GM19239 (cell line): Measurements from ENCODE around the gene TRIP12.
"Not testable (repeated sequence)": the region's sequence is repeated elsewhere in the genome, so short reads cannot be mapped to it uniquely, and the experiment has no call there.

ENCODE experiments used
- DNase-seq: peaks from one replicate; pipeline ENCODE4 v3.0.0; 2011; ENCODE audit warnings: low spot score; ENCODE audit not compliant: insufficient read length
- FAIRE-seq: peaks from 2 replicates; lab custom pipeline; 2011; peaks lifted over from hg19 to GRCh38; lab: Jason Lieb, UNC

TRIP12 gene

DNA sequence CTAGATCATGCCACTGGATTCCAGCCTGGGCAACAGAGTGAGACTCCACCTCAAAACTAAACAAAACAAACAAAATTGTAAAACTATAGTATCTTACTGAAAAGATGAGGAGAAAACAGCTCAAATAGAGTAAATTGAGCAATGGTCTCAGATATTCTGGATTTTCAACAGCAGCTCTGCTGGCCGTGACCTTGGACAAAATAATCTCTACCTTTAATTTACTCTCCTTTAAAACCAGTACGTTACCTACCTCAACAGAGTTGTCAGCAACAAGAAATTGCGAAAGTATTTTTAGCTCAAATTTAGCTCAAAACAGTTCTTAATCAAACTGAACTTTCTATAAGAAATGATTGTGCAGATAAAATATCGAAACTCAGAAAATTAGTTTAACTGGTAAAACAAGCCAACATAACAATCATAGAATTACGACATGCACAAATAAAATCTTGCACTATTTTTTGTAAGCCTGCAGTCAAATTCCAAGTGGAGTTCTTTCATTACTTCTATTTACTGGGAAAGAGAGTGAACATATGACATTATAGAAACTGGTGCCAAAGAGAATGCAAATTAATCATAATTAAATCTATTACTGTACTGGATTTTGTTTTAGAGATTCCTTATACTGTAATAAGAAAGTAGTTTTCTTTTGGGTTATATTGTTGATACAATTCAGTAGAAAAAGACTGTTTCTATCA lies 40.8 kb downstream of the TRIP12 start:
- no peak for DNase-seq
- FAIRE-seq = no peak

DNA sequence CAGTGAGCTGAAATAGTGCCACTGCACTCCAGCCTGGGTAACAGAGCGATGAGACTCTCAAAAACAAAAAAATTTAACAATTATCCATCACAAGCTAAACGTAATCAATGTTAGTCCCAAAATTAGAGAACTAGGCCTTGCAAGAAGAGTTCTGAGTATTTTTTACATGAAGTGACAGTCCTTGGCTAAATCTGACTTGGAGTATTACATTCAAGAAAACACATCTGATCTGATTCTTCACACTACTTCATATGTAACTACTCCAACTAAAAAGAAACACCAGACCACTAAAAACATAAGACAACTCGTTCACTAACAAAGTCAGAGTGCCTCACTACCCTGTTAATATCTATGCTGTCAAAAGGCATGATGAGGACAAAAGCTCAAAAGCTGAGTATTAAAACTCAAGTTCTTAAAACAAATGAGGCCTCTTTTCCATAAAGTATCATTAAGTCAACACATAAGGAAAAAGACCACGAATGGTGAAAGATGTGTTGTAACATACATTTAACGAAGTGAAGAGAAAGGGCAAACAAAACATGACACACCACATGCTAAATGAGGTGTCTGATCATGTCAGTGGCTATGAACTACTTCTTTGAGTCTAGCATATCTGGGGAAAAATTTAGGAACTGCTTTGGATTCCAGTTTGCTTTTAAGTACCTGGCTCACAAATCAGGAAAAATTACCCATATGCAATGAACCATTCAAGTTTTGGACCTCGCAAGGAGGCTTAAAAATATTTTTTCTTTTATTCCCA lies 42.4 kb downstream of the TRIP12 start:
- DNase-seq = no peak
- FAIRE-seq = no peak

DNA sequence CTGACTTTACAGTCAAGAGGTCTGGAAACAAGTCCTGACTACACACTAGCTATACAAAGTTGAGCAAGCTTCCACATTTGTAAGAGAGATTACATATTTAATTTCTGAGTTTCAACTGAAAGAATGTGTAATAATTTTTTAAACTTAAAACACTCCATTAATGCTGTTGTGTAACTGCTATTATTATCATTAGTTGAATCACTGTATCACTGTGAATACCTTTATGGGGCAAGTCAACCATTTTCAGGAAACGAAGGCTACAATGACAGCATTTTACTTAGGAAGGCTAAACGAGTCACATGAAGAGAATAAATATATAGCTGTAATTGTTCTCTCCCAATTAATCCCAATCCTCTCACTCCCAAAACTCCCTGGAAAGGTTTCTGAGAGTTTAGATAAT lies 46.3 kb downstream of the TRIP12 start:
- FAIRE-seq (no peak), DNase-seq (no peak)

DNA sequence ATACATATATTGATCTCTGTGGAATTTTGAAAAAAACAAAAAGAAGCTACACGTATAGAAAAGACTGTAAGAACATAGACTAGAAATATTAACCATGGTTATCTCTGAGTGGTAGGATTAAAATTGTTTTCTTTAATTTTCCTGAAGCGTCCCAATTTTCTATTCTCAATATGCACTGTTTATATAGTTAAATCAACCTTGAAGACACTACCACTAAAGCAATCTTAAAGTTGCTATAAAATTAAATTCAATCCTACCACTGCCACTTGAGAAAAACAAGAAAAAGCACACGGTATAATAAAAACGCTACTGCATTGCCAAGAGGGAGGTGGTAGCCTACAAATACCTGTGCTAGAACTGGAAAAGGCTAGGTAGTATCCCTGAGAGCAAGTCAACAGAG lies 47.2 kb downstream of the TRIP12 start:
- DNase-seq = no peak
- FAIRE-seq = peak; percentile 26

DNA sequence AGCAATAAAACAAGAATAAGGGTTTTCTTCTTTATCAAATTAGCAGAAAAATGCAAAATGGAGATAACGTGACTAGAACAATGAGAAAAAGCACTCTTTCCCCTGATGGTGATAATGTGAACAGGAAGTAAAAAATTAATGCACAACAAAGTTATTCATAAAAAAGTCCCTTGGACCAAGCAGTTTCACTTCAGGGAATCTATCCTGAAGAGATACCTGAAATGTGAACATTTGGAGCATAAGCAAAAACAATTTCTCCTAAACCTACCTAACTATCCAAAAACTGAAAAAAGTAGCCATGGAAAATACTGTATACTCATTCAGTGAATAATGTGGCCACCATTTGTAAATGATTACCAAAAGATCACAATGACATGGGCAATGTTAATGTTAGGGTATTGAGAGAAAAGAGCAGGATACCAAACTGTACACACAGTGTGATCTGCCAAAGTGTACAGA lies 48.7 kb downstream of the TRIP12 start:
- no peak for DNase-seq
- peak; percentile 85 for FAIRE-seq

DNA sequence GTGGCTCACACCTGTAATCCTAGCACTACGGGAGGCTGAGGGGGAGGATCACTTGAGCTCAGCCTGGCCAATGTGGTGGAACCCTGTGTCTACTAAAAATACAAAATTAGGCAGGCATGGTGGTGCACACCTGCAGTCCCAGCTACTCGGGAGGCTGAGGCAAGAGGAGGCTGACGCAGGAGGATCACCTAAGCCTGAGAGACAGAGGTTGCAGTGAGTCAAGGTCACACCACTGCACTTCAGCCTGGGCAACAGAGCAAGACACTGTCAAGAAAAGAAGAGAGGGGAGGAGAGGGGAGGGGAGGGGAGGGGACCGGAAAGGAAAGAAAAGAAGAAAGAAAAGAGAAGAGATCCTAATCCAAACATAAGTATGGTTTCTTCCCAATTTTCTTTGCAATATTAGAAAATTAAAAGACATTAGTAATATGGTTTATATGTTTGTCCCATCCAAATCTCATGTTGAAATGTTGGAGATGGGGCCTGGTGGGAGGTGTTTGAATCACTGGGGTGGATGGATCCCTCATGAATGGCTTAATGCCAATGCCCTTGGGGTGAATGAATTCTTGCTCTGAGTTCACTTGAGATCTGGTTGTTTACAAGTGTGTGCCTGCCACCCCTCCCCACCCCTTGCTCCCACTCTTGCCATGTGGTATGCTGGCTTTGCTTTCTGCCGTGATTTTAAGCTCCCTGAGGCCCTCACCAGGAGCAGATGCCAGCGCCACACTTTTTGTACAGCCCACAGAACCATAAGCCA lies 50.7 kb downstream of the TRIP12 start:
- DNase-seq = no peak
- no peak for FAIRE-seq

DNA sequence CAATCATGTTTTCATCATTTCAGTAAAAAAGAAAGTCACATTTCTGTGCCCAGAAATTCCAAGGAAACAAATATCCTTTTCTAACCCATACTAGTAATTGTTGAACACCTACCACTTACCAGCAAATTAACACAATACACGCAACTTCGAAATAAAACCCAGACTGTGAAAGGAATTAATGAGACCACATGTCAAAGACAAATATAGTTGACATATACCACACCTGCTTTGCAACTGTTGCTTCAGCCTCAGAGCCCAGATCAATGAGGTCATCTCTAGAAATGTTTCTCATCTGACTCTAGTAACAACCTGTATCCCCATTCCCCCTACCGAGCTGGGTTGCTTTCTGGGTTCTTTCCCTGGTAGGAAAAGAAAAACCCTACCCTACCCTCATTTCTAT lies 52.6 kb downstream of the TRIP12 start:
- FAIRE-seq (peak; percentile 63), DNase-seq (no peak)

DNA sequence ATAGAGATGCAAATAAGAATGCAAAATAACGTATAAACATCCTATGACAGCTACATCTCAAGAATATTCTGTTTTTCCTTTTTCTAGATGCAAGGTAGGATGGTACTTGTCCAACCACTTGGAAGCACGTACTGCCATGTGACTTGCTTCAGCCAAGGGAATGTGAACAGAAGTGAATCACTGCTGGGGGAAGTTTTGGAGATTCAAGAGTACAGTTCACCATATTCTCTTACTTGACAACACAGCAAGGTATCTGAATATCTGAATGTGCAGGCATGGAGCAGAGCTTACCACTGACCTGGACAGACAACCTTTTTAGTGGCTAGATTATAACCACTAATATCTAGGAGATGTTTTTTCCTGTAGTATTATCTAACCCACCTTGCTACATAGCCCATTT lies 53.0 kb downstream of the TRIP12 start:
- no peak for DNase-seq
- FAIRE-seq = peak; percentile 60

DNA sequence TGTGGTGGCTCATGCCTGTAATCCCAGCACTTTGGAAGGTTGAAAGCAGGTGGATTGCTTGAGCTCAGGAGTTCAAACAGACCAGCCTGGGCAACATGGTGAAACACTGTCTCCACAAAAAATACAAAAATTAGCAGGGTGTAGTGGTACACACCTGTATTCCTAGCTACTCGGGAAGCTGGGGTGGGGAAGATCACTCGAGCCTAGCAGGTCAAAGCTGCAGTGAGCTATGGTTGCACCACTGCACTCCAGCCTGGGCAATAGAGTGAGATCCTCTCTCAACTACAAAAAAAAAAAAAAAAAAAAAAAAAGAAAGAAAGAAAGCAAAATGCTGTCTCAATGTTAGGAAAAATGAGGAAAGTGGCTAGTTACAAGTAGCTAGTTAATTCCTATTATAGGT lies 56.8 kb downstream of the TRIP12 start:
- no peak for FAIRE-seq
- no peak for DNase-seq

DNA sequence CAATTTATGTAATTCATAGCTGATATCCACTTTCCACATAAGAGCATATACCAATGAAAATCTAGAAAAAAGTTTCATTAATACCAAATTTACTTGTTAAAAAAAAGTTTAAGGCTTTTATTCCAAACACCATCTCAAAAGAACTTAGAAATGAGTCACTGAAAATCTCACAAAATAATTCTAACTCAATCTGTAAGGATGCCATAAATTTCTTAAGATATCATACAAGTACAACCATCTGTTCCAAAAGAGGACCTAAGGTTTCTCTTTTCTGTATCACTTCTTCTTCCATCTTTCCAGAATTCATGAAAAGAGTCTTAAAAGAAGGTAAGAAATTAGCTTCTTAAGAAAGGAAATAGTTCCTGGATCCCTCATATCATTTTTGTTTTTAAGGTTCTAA lies 60.4 kb downstream of the TRIP12 start:
- peak; percentile 66 for FAIRE-seq
- no peak for DNase-seq

DNA sequence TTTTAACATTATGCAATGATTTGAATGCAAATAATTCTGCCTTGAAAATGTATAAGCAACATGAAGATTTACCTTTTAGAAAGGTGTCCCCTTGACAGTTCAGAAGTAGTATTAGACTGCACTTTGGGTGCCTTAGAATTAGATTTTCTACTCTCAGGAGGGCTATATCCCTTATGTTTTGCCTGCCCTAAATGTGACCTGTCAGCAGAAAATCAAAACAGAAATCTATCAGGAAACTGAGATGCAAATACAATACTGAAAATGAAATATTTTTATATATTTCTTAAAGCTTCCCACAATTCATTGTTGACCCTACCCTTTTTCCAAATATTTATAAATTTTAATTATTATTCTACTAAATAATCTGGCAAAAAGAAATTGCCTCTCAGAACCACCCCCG lies 61.5 kb downstream of the TRIP12 start:
- no peak for DNase-seq
- FAIRE-seq = no peak

DNA sequence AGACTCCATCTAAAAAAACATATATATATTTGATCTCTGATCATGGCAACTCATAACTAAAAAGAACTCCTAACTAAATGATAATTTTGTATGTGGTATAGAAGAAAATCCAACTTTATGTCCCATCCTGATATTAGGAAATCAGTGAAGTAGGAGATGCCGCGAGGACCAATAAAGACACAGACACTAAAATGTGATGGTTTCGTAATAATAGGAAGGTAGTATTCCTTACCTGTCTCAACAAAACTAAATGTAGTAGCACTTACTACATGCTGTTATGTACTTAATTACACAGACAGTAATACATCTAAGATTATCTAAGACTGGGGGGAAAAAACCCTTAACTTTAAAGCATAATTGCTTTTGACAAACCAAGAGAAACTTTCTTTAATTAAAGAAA lies 63.5 kb downstream of the TRIP12 start:
- FAIRE-seq (no peak), DNase-seq (no peak)

DNA sequence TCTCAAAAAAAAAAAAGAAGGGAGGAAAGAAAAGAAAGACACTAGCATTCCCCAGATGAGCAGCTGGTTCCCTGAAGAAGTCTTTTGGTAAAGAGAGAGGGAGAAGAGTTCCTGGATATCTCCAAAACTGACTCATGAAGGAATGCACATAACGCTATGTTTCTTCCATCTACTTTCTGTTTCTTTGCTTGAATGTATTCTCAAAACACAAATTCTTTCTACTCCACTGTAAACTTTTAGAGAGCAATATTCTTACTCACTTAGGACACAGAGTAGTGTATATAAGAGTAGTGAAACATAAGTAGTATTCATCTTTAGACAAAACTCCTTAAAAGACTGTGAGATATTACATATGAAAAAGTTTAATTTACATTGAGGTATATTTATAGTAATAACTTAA lies 64.2 kb downstream of the TRIP12 start:
- no peak for FAIRE-seq
- DNase-seq = no peak

DNA sequence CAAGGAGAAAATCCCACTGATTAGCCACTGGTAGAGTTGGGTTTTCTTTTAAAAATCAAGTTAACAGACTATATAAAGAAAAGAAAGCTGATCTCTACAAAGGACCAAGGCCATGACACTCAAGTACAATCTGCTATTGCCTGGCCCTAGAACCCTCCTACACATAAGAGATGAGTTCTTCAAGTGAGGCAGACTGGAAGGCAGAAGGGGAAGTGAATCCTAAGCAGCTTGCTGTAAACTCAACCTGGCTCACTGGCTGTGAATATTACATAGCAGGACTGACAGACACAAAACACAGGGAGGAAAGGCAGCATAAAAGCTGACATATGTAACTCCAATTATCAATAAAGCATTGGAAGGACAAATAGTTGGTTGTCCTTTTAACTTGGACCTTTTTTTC lies 65.4 kb downstream of the TRIP12 start:
- peak; percentile 99 for FAIRE-seq
- DNase-seq = peak; percentile 12

DNA sequence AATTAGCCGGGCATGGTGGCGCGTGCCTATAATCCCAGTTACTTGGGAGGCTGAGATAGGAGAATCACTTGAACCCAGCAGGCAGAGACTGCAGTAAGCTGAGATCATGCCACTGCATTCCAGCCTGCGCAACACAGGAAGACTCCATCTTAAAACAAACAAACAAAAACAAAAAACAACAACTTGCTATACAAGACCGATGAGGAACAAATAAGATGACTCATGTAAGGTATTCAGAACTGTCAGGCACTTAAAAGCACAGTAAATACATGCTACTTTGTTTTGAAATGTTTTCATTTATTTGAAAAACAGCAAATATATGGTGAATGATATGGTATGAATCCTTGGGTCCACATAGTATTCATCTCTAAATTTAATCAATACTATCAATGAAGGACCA lies 66.7 kb downstream of the TRIP12 start:
- FAIRE-seq = no peak
- no peak for DNase-seq

DNA sequence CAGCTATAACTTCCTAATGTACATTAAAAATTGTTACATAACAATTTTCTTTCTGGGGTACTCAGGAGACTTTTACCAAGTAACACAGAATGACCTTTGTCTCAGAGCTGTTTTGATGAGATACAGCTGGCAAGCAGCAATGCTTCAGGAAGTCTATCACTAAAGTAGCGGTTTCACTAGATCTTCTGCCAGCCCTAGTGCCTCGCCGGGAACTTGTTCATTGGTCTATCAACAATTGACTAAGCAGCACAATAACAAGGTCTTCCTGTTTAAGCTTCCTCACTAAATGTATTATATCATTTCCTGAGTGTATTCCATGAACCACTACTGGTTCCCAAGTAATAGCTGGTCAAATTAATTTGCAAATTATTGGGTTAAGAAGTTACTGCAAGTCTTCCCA lies 69.2 kb downstream of the TRIP12 start:
- DNase-seq (peak; percentile 46), FAIRE-seq (peak; percentile 87)

DNA sequence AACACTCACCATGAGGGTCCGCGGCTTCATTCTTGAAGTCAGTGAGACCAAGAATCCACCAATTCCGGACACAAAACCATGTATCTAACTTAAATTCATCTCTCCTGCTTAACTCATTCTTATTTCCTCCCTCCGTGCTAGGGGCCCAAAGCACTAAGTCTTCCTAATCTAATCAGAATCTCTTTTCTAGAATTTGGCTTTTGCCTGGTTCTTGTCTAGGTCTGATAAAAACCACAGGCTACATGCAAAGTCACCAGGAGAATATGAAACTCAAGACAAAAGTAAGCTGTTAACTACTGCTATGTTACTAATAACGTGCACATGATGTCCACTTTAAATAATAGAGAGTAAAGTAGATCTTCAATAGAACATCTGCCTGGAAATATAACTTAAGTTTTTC lies 69.9 kb downstream of the TRIP12 start:
- DNase-seq (no peak), FAIRE-seq (no peak)

DNA sequence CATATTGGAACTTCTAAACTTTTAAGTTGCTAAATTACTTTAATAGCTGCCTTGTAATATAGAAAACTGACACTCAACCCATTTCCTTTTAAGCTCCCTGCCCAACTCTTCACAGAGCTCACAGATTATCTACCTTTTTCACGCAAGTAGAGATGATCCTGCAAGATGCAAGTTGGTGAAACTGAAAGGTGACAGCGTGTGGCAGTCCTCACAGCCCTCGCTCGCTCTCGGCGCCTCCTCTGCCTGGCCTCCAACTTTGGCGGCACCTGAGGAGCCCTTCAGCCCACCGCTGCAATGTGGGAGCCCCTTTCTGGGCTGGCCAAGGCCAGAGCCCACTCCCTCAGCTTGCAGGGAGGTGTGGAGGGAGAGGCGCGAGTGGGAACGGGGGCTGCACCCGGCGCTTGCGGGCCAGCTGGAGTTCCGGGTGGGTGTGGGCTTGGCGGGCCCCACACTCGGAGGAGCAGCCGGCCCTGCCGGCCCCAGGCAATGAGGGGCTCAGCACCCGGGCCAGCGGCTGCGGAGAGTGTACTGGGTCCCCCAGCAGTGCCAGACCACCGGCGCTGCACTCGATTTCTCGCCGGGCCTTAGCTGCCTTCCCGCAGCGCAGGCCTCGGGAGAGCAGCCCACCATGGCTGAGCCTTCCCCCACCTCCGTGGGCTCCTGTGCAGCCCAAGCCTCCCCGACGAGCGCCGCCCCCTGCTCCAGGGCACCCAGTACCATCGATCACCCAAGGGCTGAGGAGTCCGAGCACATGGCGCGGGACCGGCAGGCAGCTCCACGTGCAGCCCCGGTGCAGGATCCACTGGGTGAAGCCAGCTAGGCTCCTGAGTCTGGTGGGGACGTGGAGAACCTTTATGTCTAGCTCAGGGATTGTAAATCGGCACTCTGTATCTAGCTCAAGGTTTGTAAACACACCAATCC lies 71.2 kb downstream of the TRIP12 start:
- FAIRE-seq, DNase-seq: not testable (repeated sequence)

DNA sequence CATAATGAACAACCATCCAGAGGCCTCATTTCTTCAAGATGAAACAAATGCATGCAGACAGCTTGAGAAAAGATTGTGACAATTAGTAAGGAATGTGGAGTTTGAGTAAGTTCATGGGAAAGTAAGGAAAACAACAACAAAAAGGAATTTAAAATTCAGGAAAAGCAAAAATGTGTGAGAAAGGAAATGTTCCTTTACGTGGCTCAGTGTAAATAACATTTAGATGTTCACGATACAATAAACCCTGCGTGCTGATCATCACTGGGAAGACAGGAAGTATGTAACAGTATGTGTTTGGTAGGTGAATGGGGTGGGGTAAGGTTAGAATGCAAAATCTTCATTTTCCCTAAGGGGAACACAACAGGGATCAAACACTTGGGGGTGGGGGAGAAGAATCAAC lies 72.7 kb downstream of the TRIP12 start:
- no peak for FAIRE-seq
- no peak for DNase-seq

DNA sequence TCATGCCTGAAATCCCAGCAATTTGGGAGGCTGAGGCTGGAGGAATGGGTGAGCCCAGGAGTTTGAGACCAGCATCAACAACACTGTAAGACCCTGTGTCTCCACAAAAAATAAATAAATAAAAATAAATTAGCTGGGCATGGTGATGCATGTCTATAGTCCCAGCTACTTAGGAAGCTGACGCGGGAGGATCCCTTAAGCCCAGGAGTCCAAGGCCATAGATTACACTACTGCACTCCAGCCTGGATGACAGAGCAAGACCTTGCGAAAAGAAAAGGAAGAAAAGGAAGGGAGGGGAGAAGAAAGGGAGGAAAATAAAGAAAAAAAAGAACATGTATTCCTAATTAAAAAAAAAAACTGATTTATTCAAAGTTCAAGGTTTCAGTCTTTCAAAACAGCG lies 78.2 kb downstream of the TRIP12 start:
- DNase-seq (no peak), FAIRE-seq (no peak)
